H1 (cell line): ENCODE data around the gene COMMD7. TPM values are rescaled to one million over a fixed set of nuclear protein-coding genes. Genes with fewer than 3 reads are reported as not detected.
A peak's percentile ranks its signal among the peaks of the same experiment; 100 is the strongest.

Source experiments
- CHD2 ChIP-seq: IDR thresholded peaks from 2 replicates; pipeline ENCODE4 v1.6.1; 2012; ENCODE audit warnings: low read length, improper control_type of control experiment
- SIX5 ChIP-seq: IDR thresholded peaks from 2 replicates; pipeline ENCODE4 v1.6.1; 2011; ENCODE audit warnings: mild to moderate bottlenecking, low read depth, low read length
- polyA plus RNA-seq, 7 experiments: library from polyadenylated mRNA; depleted of rRNA in 3 of 7; stranded (reverse) in 5 of 7; unstranded in 2 of 7; fragments of >200 nt in 5 of 7; fragments of 200-250 nt in 2 of 7; gene quantifications; 1 replicate in 5 of 7; 2 replicates in 1 of 7; 4 replicates in 1 of 7; pipeline versions ENCODE4 v1.2.1 to v1.2.3, GENCODE V29; 2011 to 2013; ENCODE audit warnings: missing spikeins in 2 of 7, mixed read lengths in 2 of 7
- total RNA-seq: library from RNA; stranded (reverse); fragmentation: NEBNext Ultra II Directional; extraction: Animal tissue kit (Norgen Biotek cat#: 25700); gene quantifications from 2 replicates; pipeline ENCODE4 v1.2.1, GENCODE V29; 2021

COMMD7 gene
- total and polyA plus RNA-seq, 2 of the 8 experiments (the other 6 are each of a cell fraction or from before 2014, with no cell fraction given) = 39.4 to 48.9 TPM

GRCh38 chr20:32779500-32780211, 36.4 kb upstream of the COMMD7 start (continued):
- TF ChIP-seq CHD2 = peak; percentile 58; the same call in 1 of the 2 replicates
- no peak for TF ChIP-seq SIX5
